WTC11 (cell line): ENCODE data around the gene TENT5A. TPM values are rescaled to one million over a fixed set of nuclear protein-coding genes. Genes with fewer than 3 reads are reported as not detected.

Experiments used
- ATAC-seq: fragments of 200-7000 bp; cut with Tn5 transposase; 2 replicates; pipeline ENCODE4 v1.10.0; 2021; ENCODE audit warnings: mild to moderate bottlenecking, moderate library complexity
- CTCF ChIA-PET: fragments of 300-600 bp; sonication (Branson Sonifier 250); formaldehyde crosslinking; loops from one replicate; lab custom pipeline; 2021; ENCODE audit warnings: antibody characterized with exemption; lab: Charles Lee
- POLR2A ChIA-PET: fragments of 350-600 bp; sonication (Branson Sonifier 250); formaldehyde crosslinking; loops from one replicate; lab custom pipeline; 2021; ENCODE audit warnings: antibody characterized with exemption; lab: Charles Lee
- DNase-seq: peaks from one replicate; pipeline ENCODE4 v3.0.0; 2021; ENCODE audit warnings: low spot score
- H3K27ac Mint-ChIP-seq: 2 replicates; pipeline ENCODE4 v1.8.0; 2021; ENCODE audit warnings: mixed read lengths
- H3K27me3 Mint-ChIP-seq: 2 replicates; pipeline ENCODE4 v1.8.0; 2021; ENCODE audit warnings: low read depth, mild to moderate bottlenecking, moderate library complexity, mixed read lengths
- H3K36me3 Mint-ChIP-seq: 2 replicates; pipeline ENCODE4 v1.8.0; 2021; ENCODE audit warnings: mixed read lengths
- H3K4me1 Mint-ChIP-seq: 2 replicates; pipeline ENCODE4 v1.8.0; 2022; ENCODE audit warnings: mixed read lengths
- H3K4me3 Mint-ChIP-seq: 2 replicates; pipeline ENCODE4 v1.8.0; 2021; ENCODE audit warnings: mild to moderate bottlenecking, moderate library complexity, mixed read lengths
- H3K9me3 Mint-ChIP-seq: 2 replicates; pipeline ENCODE4 v1.8.0; 2021; ENCODE audit warnings: mixed read lengths
- AR ChIP-seq: fragments of 250-450 bp; sonication (Bioruptor Pico); IDR thresholded peaks from 2 replicates; pipeline ENCODE4 v1.9.0; 2021; ENCODE audit warnings: mild to moderate bottlenecking
- CBFB ChIP-seq: sonication (generic); formaldehyde crosslinking; IDR thresholded peaks from 2 replicates; pipeline ENCODE4 v1.8.1; 2022; ENCODE audit warnings: mild to moderate bottlenecking, low read depth, missing genetic modification reagents
- CREM ChIP-seq: sonication (generic); formaldehyde crosslinking; IDR thresholded peaks from 2 replicates; pipeline ENCODE4 v1.8.1; 2022; ENCODE audit warnings: mild to moderate bottlenecking, missing genetic modification reagents, moderate library complexity
- ELF4 ChIP-seq: sonication (generic); formaldehyde crosslinking; IDR thresholded peaks from 2 replicates; pipeline ENCODE4 v1.8.1; 2022; ENCODE audit warnings: low read depth, mild to moderate bottlenecking, moderate library complexity, missing genetic modification reagents
- FOXJ3 ChIP-seq: sonication (generic); formaldehyde crosslinking; IDR thresholded peaks from 2 replicates; pipeline ENCODE4 v1.9.0; 2021; ENCODE audit warnings: missing genetic modification reagents, mild to moderate bottlenecking, borderline replicate concordance
- GRHL2 ChIP-seq: fragments of 250-450 bp; sonication (Bioruptor Pico); IDR thresholded peaks from 2 replicates; pipeline ENCODE4 v1.8.0; 2022; ENCODE audit warnings: mild to moderate bottlenecking, moderate library complexity; ENCODE audit not compliant: insufficient replicate concordance, severe bottlenecking
- GTF2I ChIP-seq: fragments of 250-450 bp; sonication (Bioruptor Pico); conservative IDR thresholded peaks from 2 replicates; pipeline ENCODE4 v1.4.0; 2021; ENCODE audit warnings: mild to moderate bottlenecking
- HMGA2 ChIP-seq: fragments of 250-450 bp; sonication (Bioruptor Pico); IDR thresholded peaks from 2 replicates; pipeline ENCODE4 v1.4.0; 2021; ENCODE audit warnings: mild to moderate bottlenecking, moderate library complexity
- IRF2 ChIP-seq: sonication (generic); formaldehyde crosslinking; IDR thresholded peaks from 2 replicates; pipeline ENCODE4 v1.8.0; 2022; ENCODE audit warnings: low read depth, missing genetic modification reagents, borderline replicate concordance
- MLX ChIP-seq: sonication (generic); formaldehyde crosslinking; IDR thresholded peaks from 2 replicates; pipeline ENCODE4 v1.8.1; 2023; ENCODE audit warnings: mild to moderate bottlenecking, missing genetic modification reagents, moderate library complexity
- RELA ChIP-seq: sonication (generic); formaldehyde crosslinking; IDR thresholded peaks from 2 replicates; pipeline ENCODE4 v1.8.1; 2022; ENCODE audit warnings: missing genetic modification reagents, mild to moderate bottlenecking, borderline replicate concordance
- TEAD1 ChIP-seq: sonication (generic); formaldehyde crosslinking; IDR thresholded peaks from 2 replicates; pipeline ENCODE4 v1.8.0; 2022; ENCODE audit warnings: mild to moderate bottlenecking, missing genetic modification reagents
- TP53 ChIP-seq: sonication (generic); formaldehyde crosslinking; IDR thresholded peaks from 2 replicates; pipeline ENCODE4 v1.8.1; 2023; ENCODE audit warnings: mild to moderate bottlenecking, missing genetic modification reagents
- ZNF138 ChIP-seq: sonication (generic); formaldehyde crosslinking; conservative IDR thresholded peaks from 2 replicates; pipeline ENCODE4 v1.8.1; 2022; ENCODE audit warnings: mild to moderate bottlenecking, moderate library complexity, missing genetic modification reagents
- ZNF317 ChIP-seq: sonication (generic); formaldehyde crosslinking; IDR thresholded peaks from 2 replicates; pipeline ENCODE4 v1.8.1; 2023; ENCODE audit warnings: low read depth, mild to moderate bottlenecking, moderate library complexity, missing genetic modification reagents, borderline replicate concordance
- ZNF396 ChIP-seq: fragments of 250-450 bp; sonication (Bioruptor Pico); IDR thresholded peaks from 2 replicates; pipeline ENCODE4 v1.8.0; 2021; ENCODE audit warnings: mild to moderate bottlenecking, moderate library complexity, borderline replicate concordance
- ZNF532 ChIP-seq: fragments of 250-450 bp; sonication (Bioruptor Pico); IDR thresholded peaks from 2 replicates; pipeline ENCODE4 v1.9.0; 2021; ENCODE audit warnings: mild to moderate bottlenecking, borderline replicate concordance
- ZNF671 ChIP-seq: fragments of 250-450 bp; sonication (Bioruptor Pico); IDR thresholded peaks from 2 replicates; pipeline ENCODE4 v1.8.0; 2021; ENCODE audit warnings: mild to moderate bottlenecking
- total RNA-seq: library from RNA; stranded (reverse); gene quantifications from 3 replicates; pipeline ENCODE4 v1.2.3, GENCODE V29; 2021
- TF ChIP-seq, protein P1 (sequence below): sonication (generic); formaldehyde crosslinking; IDR thresholded peaks from 2 replicates; pipeline ENCODE4 v1.8.1; 2022; ENCODE audit warnings: low read depth, missing genetic modification reagents, borderline replicate concordance
- TF ChIP-seq, protein P2 (sequence below): sonication (generic); formaldehyde crosslinking; IDR thresholded peaks from 2 replicates; pipeline ENCODE4 v1.8.0; 2022; ENCODE audit warnings: mild to moderate bottlenecking, missing genetic modification reagents
- TF ChIP-seq, protein P3 (sequence below): sonication (generic); formaldehyde crosslinking; IDR thresholded peaks from 2 replicates; pipeline ENCODE4 v1.8.1; 2023; ENCODE audit warnings: mild to moderate bottlenecking, missing genetic modification reagents, moderate library complexity

Gene TENT5A
- total RNA-seq, 1 experiment from 2014 or later, result 3.2 TPM

GRCh38 chr6:81714684-81715083 is 37.8 kb downstream of the TENT5A start (continued):
- TF ChIP-seq AR (CRISPR knock-in tag) (no peak), GTF2I (CRISPR knock-in tag) (no peak), ZNF396 (CRISPR knock-in tag) (no peak), FOXJ3 (CRISPR knock-in tag) (no peak)
- TF ChIP-seq, protein P1, sequence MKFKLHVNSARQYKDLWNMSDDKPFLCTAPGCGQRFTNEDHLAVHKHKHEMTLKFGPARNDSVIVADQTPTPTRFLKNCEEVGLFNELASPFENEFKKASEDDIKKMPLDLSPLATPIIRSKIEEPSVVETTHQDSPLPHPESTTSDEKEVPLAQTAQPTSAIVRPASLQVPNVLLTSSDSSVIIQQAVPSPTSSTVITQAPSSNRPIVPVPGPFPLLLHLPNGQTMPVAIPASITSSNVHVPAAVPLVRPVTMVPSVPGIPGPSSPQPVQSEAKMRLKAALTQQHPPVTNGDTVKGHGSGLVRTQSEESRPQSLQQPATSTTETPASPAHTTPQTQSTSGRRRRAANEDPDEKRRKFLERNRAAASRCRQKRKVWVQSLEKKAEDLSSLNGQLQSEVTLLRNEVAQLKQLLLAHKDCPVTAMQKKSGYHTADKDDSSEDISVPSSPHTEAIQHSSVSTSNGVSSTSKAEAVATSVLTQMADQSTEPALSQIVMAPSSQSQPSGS (CRISPR knock-in tag), result no peak

DNA sequence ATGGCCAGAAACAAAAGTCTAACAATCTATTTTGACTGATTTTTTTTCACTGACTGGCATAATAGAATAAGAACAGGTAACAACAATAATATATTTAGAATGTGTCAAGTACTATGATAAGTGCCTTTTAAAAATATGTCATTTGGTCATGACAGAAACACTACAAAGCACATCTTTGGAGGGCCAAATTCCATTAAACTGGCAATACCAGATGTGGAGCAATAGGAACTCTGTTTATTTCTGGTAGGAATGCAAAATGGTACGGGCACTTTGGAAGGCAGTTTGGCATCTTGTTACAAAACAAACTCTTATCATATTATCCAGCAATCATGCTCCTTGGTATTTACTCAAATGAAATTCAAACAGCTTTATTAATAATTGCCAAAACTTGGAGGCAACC is 39.3 kb downstream of the TENT5A start:
- ATAC-seq (no peak), DNase-seq (no peak)
- Mint-ChIP-seq H3K27me3 (no peaks in the 10 kb centered on the region), H3K27ac (no peak overlapping the region), H3K4me1 (peaks cover 10% of the 10 kb centered on the region), H3K36me3 (no peaks in the 10 kb centered on the region), H3K4me3 (no peak overlapping the region), H3K9me3 (peaks cover 4% of the 10 kb centered on the region; the same call in 1 of the 2 replicates)
- CTCF ChIA-PET, result interaction anchor here (0.6 kb wide), 1 partner anchor 604 kb away, joined by 3 read pairs; no protein-coding TSS in a partner anchor
- POLR2A ChIA-PET, result no interaction called here
- no peak for TF ChIP-seq GRHL2 (CRISPR knock-in tag)
- no peak for TF ChIP-seq CREM (CRISPR knock-in tag)
- TF ChIP-seq HMGA2, result no peak
- no peak for TF ChIP-seq IRF2 (CRISPR knock-in tag)
- no peak for TF ChIP-seq TP53
- TF ChIP-seq, protein P2, sequence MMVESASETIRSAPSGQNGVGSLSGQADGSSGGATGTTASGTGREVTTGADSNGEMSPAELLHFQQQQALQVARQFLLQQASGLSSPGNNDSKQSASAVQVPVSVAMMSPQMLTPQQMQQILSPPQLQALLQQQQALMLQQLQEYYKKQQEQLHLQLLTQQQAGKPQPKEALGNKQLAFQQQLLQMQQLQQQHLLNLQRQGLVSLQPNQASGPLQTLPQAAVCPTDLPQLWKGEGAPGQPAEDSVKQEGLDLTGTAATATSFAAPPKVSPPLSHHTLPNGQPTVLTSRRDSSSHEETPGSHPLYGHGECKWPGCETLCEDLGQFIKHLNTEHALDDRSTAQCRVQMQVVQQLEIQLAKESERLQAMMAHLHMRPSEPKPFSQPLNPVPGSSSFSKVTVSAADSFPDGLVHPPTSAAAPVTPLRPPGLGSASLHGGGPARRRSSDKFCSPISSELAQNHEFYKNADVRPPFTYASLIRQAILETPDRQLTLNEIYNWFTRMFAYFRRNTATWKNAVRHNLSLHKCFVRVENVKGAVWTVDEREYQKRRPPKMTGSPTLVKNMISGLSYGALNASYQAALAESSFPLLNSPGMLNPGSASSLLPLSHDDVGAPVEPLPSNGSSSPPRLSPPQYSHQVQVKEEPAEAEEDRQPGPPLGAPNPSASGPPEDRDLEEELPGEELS, result no peak
- TF ChIP-seq TEAD1 (CRISPR knock-in tag), result no peak
- TF ChIP-seq, protein P3, sequence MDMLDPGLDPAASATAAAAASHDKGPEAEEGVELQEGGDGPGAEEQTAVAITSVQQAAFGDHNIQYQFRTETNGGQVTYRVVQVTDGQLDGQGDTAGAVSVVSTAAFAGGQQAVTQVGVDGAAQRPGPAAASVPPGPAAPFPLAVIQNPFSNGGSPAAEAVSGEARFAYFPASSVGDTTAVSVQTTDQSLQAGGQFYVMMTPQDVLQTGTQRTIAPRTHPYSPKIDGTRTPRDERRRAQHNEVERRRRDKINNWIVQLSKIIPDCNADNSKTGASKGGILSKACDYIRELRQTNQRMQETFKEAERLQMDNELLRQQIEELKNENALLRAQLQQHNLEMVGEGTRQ (CRISPR knock-in tag), result no peak
- no peak for TF ChIP-seq ZNF138 (CRISPR knock-in tag)
- TF ChIP-seq RELA (CRISPR knock-in tag), result no peak
- TF ChIP-seq ELF4, result no peak
- TF ChIP-seq ZNF317, result no peak
- TF ChIP-seq ZNF532 (CRISPR knock-in tag), result no peak
- no peak for TF ChIP-seq MLX (CRISPR knock-in tag)
- no peak for TF ChIP-seq ZNF671 (CRISPR knock-in tag)
- TF ChIP-seq CBFB, result no peak
